GM23338 (cell line): ENCODE measurements around the gene CBFA2T3. TPM values are rescaled to one million over a fixed set of nuclear protein-coding genes. Genes with fewer than 3 reads are reported as not detected.

ENCODE experiments used
- ATAC-seq: fragments of 200-7000 bp; cut with Tn5 transposase; 3 replicates; pipeline ENCODE4 v1.9.1; 2020
- DNase-seq: peaks from one replicate; pipeline ENCODE4 v3.0.0-alpha.2; 2015; ENCODE audit warnings: low spot score
- H2AFZ ChIP-seq: fragments of 200-600 bp; sonication (generic); 2 replicates; pipeline ENCODE4 v1.8.0; 2016; ENCODE audit warnings: antibody characterized with exemption, mild to moderate bottlenecking, moderate library complexity
- H3F3A ChIP-seq: fragments of 200-600 bp; sonication (generic); replicated peaks from 2 replicates; pipeline ENCODE4 v1.8.0; 2017; ENCODE audit warnings: antibody characterized with exemption, mixed run types, low read depth
- H3K27ac ChIP-seq: fragments of 200-600 bp; sonication (generic); 2 replicates; pipeline ENCODE4 v1.6.1; 2016; ENCODE audit warnings: low read depth
- H3K27me3 ChIP-seq: fragments of 200-600 bp; sonication (generic); 2 replicates; pipeline ENCODE4 v1.8.0; 2016; ENCODE audit warnings: mild to moderate bottlenecking, mixed run types, moderate library complexity; ENCODE audit not compliant: insufficient read depth
- H3K36me3 ChIP-seq: fragments of 200-600 bp; sonication (generic); 2 replicates; pipeline ENCODE4 v1.8.0; 2016; ENCODE audit warnings: mild to moderate bottlenecking; ENCODE audit not compliant: insufficient read depth
- H3K4me1 ChIP-seq: fragments of 200-600 bp; sonication (generic); 2 replicates; pipeline ENCODE4 v1.8.0; 2016; ENCODE audit warnings: mild to moderate bottlenecking, moderate library complexity; ENCODE audit not compliant: insufficient read depth
- H3K4me2 ChIP-seq: fragments of 200-600 bp; sonication (generic); 2 replicates; pipeline ENCODE4 v1.7.1; 2017; ENCODE audit warnings: mixed run types
- H3K4me3 ChIP-seq: fragments of 200-600 bp; sonication (generic); 2 replicates; pipeline ENCODE4 v1.6.1; 2016; ENCODE audit warnings: mixed run types
- H3K79me2 ChIP-seq: fragments of 200-600 bp; sonication (generic); replicated peaks from 2 replicates; pipeline ENCODE4 v1.8.0; 2017; ENCODE audit warnings: mild to moderate bottlenecking; ENCODE audit not compliant: insufficient read depth
- H3K9me2 ChIP-seq: fragments of 200-600 bp; sonication (generic); 2 replicates; pipeline ENCODE4 v1.8.0; 2017; ENCODE audit not compliant: insufficient read depth
- H4K20me1 ChIP-seq: fragments of 200-600 bp; sonication (generic); replicated peaks from 2 replicates; pipeline ENCODE4 v1.8.0; 2017; ENCODE audit warnings: mild to moderate bottlenecking; ENCODE audit not compliant: insufficient read depth
- H3K27ac Mint-ChIP-seq: 2 replicates; pipeline ENCODE4 v1.8.0; 2020; ENCODE audit warnings: inconsistent platforms, mild to moderate bottlenecking, moderate library complexity, mixed read lengths
- H3K27me3 Mint-ChIP-seq: 3 replicates; pipeline ENCODE4 v1.8.0; 2022; ENCODE audit warnings: low read depth, mild to moderate bottlenecking, moderate library complexity, mixed read lengths, inconsistent platforms; ENCODE audit not compliant: insufficient read depth, poor library complexity
- H3K36me3 Mint-ChIP-seq: 3 replicates; pipeline ENCODE4 v1.8.0; 2021; ENCODE audit warnings: low read depth, mild to moderate bottlenecking, inconsistent platforms, moderate library complexity, mixed read lengths
- H3K4me1 Mint-ChIP-seq: 3 replicates; pipeline ENCODE4 v1.8.0; 2020; ENCODE audit warnings: mild to moderate bottlenecking, inconsistent platforms, mixed read lengths
- H3K4me3 Mint-ChIP-seq: 3 replicates; pipeline ENCODE4 v1.8.0; 2021; ENCODE audit warnings: moderate library complexity, mild to moderate bottlenecking, inconsistent platforms, mixed read lengths
- H3K9me3 Mint-ChIP-seq: 3 replicates; pipeline ENCODE4 v1.8.0; 2020; ENCODE audit warnings: moderate library complexity, mild to moderate bottlenecking, inconsistent platforms, mixed read lengths
- CREB1 ChIP-seq: fragments of 250-450 bp; sonication (Bioruptor Pico); IDR thresholded peaks from 2 replicates; pipeline ENCODE4 v1.5.0; 2020; ENCODE audit warnings: low read depth, mild to moderate bottlenecking, moderate library complexity
- ETS1 ChIP-seq: IDR thresholded peaks from 2 replicates; pipeline ENCODE4 v1.6.1; 2016; ENCODE audit warnings: antibody characterized with exemption
- EZH2 ChIP-seq: fragments of 200-600 bp; sonication (generic); IDR thresholded peaks from one replicate; pipeline ENCODE4 v1.8.0; 2017; ENCODE audit warnings: antibody characterized with exemption, mild to moderate bottlenecking, low read depth; ENCODE audit not compliant: unreplicated experiment
- JUNB ChIP-seq: IDR thresholded peaks from one replicate; pipeline ENCODE4 v1.6.1; 2016; ENCODE audit warnings: antibody characterized with exemption; ENCODE audit not compliant: unreplicated experiment
- NANOG ChIP-seq: IDR thresholded peaks from 2 replicates; pipeline ENCODE4 v1.6.1; 2016; ENCODE audit warnings: antibody characterized with exemption, borderline replicate concordance
- ZNF114 ChIP-seq: fragments of 250-450 bp; sonication (Bioruptor Pico); IDR thresholded peaks from 2 replicates; pipeline ENCODE4 v1.5.0; 2020; ENCODE audit warnings: mild to moderate bottlenecking, moderate library complexity
- ZNF331 ChIP-seq: fragments of 250-450 bp; sonication (Bioruptor Pico); IDR thresholded peaks from 2 replicates; pipeline ENCODE4 v1.5.0; 2020; ENCODE audit warnings: low read depth, mild to moderate bottlenecking, moderate library complexity
- polyA plus RNA-seq: library from polyadenylated mRNA; unstranded; fragments of >200 nt; fragmentation: Nextera tagmentation; extraction: Ambion mirVana; gene quantifications from 2 replicates; pipeline ENCODE4 v1.2.1, GENCODE V29; 2016
- total RNA-seq: library from RNA; depleted of rRNA; stranded (reverse); fragments of >200 nt; shearing (Covaris generic); gene quantifications from 2 replicates; pipeline ENCODE4 v1.2.3, GENCODE V29; 2014
- TF ChIP-seq, protein P1 (sequence below): fragments of 250-450 bp; sonication (Bioruptor Pico); IDR thresholded peaks from 2 replicates; pipeline ENCODE4 v1.5.0; 2020; ENCODE audit warnings: mild to moderate bottlenecking, moderate library complexity
- TF ChIP-seq, protein P2 (sequence below): IDR thresholded peaks from one replicate; pipeline ENCODE4 v1.6.1; 2018; ENCODE audit warnings: antibody characterized with exemption; ENCODE audit not compliant: unreplicated experiment

The CBFA2T3 gene
- total and polyA plus RNA-seq, 2 experiments from 2014 or later = 0.87 to 1.5 TPM

- peak overlapping the region; percentile 41; the same call in 1 of the 3 replicates for H3K4me3 Mint-ChIP-seq
- H4K20me1 ChIP-seq = no peaks in the 10 kb centered on the region
- no peaks in the 10 kb centered on the region for H3K9me3 Mint-ChIP-seq
- TF ChIP-seq ETS1 = no peak
- TF ChIP-seq, protein P1, sequence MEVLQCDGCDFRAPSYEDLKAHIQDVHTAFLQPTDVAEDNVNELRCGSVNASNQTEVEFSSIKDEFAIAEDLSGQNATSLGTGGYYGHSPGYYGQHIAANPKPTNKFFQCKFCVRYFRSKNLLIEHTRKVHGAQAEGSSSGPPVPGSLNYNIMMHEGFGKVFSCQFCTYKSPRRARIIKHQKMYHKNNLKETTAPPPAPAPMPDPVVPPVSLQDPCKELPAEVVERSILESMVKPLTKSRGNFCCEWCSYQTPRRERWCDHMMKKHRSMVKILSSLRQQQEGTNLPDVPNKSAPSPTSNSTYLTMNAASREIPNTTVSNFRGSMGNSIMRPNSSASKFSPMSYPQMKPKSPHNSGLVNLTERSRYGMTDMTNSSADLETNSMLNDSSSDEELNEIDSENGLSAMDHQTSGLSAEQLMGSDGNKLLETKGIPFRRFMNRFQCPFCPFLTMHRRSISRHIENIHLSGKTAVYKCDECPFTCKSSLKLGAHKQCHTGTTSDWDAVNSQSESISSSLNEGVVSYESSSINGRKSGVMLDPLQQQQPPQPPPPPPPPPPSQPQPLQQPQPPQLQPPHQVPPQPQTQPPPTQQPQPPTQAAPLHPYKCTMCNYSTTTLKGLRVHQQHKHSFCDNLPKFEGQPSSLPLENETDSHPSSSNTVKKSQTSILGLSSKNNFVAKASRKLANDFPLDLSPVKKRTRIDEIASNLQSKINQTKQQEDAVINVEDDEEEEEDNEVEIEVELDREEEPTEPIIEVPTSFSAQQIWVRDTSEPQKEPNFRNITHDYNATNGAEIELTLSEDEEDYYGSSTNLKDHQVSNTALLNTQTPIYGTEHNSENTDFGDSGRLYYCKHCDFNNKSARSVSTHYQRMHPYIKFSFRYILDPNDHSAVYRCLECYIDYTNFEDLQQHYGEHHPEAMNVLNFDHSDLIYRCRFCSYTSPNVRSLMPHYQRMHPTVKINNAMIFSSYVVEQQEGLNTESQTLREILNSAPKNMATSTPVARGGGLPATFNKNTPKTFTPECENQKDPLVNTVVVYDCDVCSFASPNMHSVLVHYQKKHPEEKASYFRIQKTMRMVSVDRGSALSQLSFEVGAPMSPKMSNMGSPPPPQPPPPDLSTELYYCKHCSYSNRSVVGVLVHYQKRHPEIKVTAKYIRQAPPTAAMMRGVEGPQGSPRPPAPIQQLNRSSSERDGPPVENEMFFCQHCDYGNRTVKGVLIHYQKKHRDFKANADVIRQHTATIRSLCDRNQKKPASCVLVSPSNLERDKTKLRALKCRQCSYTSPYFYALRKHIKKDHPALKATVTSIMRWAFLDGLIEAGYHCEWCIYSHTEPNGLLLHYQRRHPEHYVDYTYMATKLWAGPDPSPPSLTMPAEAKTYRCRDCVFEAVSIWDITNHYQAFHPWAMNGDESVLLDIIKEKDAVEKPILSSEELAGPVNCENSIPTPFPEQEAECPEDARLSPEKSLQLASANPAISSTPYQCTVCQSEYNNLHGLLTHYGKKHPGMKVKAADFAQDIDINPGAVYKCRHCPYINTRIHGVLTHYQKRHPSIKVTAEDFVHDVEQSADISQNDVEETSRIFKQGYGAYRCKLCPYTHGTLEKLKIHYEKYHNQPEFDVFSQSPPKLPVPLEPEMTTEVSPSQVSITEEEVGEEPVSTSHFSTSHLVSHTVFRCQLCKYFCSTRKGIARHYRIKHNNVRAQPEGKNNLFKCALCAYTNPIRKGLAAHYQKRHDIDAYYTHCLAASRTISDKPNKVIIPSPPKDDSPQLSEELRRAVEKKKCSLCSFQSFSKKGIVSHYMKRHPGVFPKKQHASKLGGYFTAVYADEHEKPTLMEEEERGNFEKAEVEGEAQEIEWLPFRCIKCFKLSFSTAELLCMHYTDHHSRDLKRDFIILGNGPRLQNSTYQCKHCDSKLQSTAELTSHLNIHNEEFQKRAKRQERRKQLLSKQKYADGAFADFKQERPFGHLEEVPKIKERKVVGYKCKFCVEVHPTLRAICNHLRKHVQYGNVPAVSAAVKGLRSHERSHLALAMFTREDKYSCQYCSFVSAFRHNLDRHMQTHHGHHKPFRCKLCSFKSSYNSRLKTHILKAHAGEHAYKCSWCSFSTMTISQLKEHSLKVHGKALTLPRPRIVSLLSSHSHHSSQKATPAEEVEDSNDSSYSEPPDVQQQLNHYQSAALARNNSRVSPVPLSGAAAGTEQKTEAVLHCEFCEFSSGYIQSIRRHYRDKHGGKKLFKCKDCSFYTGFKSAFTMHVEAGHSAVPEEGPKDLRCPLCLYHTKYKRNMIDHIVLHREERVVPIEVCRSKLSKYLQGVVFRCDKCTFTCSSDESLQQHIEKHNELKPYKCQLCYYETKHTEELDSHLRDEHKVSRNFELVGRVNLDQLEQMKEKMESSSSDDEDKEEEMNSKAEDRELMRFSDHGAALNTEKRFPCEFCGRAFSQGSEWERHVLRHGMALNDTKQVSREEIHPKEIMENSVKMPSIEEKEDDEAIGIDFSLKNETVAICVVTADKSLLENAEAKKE (CRISPR knock-in tag) = no peak
- TF ChIP-seq ZNF114 = no peak
- no peak for TF ChIP-seq JUNB
- TF ChIP-seq CREB1 (CRISPR knock-in tag) = no peak
- no peak for TF ChIP-seq ZNF331 (CRISPR knock-in tag)
- TF ChIP-seq, protein P2, sequence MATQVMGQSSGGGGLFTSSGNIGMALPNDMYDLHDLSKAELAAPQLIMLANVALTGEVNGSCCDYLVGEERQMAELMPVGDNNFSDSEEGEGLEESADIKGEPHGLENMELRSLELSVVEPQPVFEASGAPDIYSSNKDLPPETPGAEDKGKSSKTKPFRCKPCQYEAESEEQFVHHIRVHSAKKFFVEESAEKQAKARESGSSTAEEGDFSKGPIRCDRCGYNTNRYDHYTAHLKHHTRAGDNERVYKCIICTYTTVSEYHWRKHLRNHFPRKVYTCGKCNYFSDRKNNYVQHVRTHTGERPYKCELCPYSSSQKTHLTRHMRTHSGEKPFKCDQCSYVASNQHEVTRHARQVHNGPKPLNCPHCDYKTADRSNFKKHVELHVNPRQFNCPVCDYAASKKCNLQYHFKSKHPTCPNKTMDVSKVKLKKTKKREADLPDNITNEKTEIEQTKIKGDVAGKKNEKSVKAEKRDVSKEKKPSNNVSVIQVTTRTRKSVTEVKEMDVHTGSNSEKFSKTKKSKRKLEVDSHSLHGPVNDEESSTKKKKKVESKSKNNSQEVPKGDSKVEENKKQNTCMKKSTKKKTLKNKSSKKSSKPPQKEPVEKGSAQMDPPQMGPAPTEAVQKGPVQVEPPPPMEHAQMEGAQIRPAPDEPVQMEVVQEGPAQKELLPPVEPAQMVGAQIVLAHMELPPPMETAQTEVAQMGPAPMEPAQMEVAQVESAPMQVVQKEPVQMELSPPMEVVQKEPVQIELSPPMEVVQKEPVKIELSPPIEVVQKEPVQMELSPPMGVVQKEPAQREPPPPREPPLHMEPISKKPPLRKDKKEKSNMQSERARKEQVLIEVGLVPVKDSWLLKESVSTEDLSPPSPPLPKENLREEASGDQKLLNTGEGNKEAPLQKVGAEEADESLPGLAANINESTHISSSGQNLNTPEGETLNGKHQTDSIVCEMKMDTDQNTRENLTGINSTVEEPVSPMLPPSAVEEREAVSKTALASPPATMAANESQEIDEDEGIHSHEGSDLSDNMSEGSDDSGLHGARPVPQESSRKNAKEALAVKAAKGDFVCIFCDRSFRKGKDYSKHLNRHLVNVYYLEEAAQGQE = no peak
- no peak for TF ChIP-seq NANOG
- no peak for TF ChIP-seq EZH2
- H3K4me2 ChIP-seq = peak overlapping the region; percentile 73
- no peaks in the 10 kb centered on the region for H3K27me3 ChIP-seq
- H3K27ac ChIP-seq = no peak overlapping the region
- H3K4me3 ChIP-seq = peak overlapping the region; percentile 45; the same call in 1 of the 2 replicates
- H3K9me2 ChIP-seq = no peaks in the 10 kb centered on the region
- H3K27ac Mint-ChIP-seq = no peak overlapping the region; the same call in 1 of the 2 replicates
- H3K36me3 Mint-ChIP-seq = no peaks in the 10 kb centered on the region
- no peak overlapping the region for H2AFZ ChIP-seq
- no peak for DNase-seq
- no peaks in the 10 kb centered on the region for H3K36me3 ChIP-seq
- H3F3A ChIP-seq = no peaks in the 10 kb centered on the region
- peaks cover 9% of the 10 kb centered on the region; the same call in 2 of the 3 replicates for H3K4me1 Mint-ChIP-seq
- ATAC-seq = no peak
- H3K27me3 Mint-ChIP-seq = peaks cover 5% of the 10 kb centered on the region
- no peaks in the 10 kb centered on the region for H3K79me2 ChIP-seq
- no peaks in the 10 kb centered on the region for H3K4me1 ChIP-seq
Observed at GRCh38 chr16:88904676-88905365, 72.2 kb downstream of the CBFA2T3 start.
